Spleen (tissue), 11 donors: ENCODE results near the gene MOCS1. TPM values are rescaled to one million over a fixed set of nuclear protein-coding genes. Genes with fewer than 3 reads are reported as not detected.

Experiments
- DNase-seq: peaks from one replicate; pipeline ENCODE4 v3.0.0-alpha.2; 2020
- H3K27ac ChIP-seq, 8 donors: fragments of 200-600 bp; sonication (generic) in 7 of 8; 1 replicate in 4 of 8; 2 replicates in 4 of 8; pipeline versions ENCODE4 v1.5.0 to v1.8.0; 2016 to 2021; ENCODE audit warnings: inconsistent platforms in 4 of 8, mild to moderate bottlenecking in 4 of 8, moderate library complexity in 1 of 8
- H3K27me3 ChIP-seq, 7 donors: fragments of 200-600 bp; sonication (generic) in 6 of 7; replicated peaks in 1 of 7; 1 replicate in 4 of 7; 2 replicates in 3 of 7; pipeline versions ENCODE4 v1.5.0 to v1.8.0; 2016 to 2021; ENCODE audit warnings: inconsistent platforms in 3 of 7, mild to moderate bottlenecking in 1 of 7
- H3K36me3 ChIP-seq, 6 donors: fragments of 200-600 bp; sonication (generic) in 5 of 6; 1 replicate in 4 of 6; 2 replicates in 2 of 6; pipeline versions ENCODE4 v1.5.0 to v1.8.0; 2016 to 2021; ENCODE audit warnings: inconsistent platforms in 2 of 6
- H3K4me1 ChIP-seq, 6 donors: fragments of 200-600 bp; sonication (generic) in 5 of 6; 1 replicate in 3 of 6; 2 replicates in 3 of 6; pipeline versions ENCODE4 v1.5.0 to v1.8.0; 2016 to 2021; ENCODE audit warnings: inconsistent platforms in 3 of 6
- H3K4me3 ChIP-seq, 8 donors: fragments of 200-600 bp; sonication (generic) in 7 of 8; 1 replicate in 4 of 8; 2 replicates in 4 of 8; pipeline versions ENCODE4 v1.5.0 to v1.8.0; 2016 to 2021; ENCODE audit warnings: inconsistent platforms in 4 of 8, mild to moderate bottlenecking in 4 of 8, moderate library complexity in 2 of 8
- H3K9me3 ChIP-seq, 8 donors: fragments of 200-600 bp; sonication (generic) in 7 of 8; 1 replicate in 4 of 8; 2 replicates in 4 of 8; pipeline versions ENCODE4 v1.5.0 to v1.8.0; 2016 to 2021; ENCODE audit warnings: inconsistent platforms in 4 of 8
- POLR2A ChIP-seq, 3 donors: fragments of 450-650 bp; IDR thresholded peaks; one replicate each; pipeline ENCODE4 v1.5.1; 2017; ENCODE audit warnings: antibody characterized with exemption in 3 of 3, mild to moderate bottlenecking in 1 of 3
- POLR2AphosphoS5 ChIP-seq, 3 donors: sonication (generic); formaldehyde crosslinking; IDR thresholded peaks; one replicate each; pipeline ENCODE4 v1.5.1; 2017; ENCODE audit warnings: antibody characterized with exemption in 3 of 3
- WGBS, 5 donors: extraction: QIAGEN DNeasy Blood & Tissue Kit in 3 of 5; methylation state at CpG; one replicate each; pipeline versions ENCODE4 v1.1.5 to v1.1.7; 2013 to 2018; 5-methylcytosine and 5-hydroxymethylcytosine counted together
- intact Hi-C: fragments of 100-400 bp; cut with DNase I; formaldehyde crosslinking; loops from one replicate; pipeline ENCODE4 v1.15.0; 2023; ENCODE audit warnings: low total_unique reads
- polyA plus RNA-seq, 3 donors: library from polyadenylated mRNA; stranded (reverse); fragments of 200-250 nt; gene quantifications; one replicate each; pipeline ENCODE4 v1.2.1, GENCODE V29; 2013
- total RNA-seq, 7 donors: library from RNA; depleted of rRNA in 3 of 7; stranded (reverse); fragments of >200 nt in 3 of 7; fragmentation: NEBNext Ultra II Directional in 4 of 7; extraction: Animal tissue kit (Norgen Biotek cat#: 25700) in 4 of 7; gene quantifications; one replicate each; pipeline versions ENCODE4 v1.1.0 to v1.2.1, GENCODE V29; 2016 to 2021
- TF ChIP-seq, protein P1 (sequence below), 11 experiments: fragments of 200-600 bp in 7 of 11; fragments of 450-650 bp in 4 of 11; sonication (generic) in 4 of 11; IDR thresholded peaks in 8 of 11; conservative IDR thresholded peaks in 3 of 11; 1 replicate in 7 of 11; 2 replicates in 4 of 11; pipeline versions ENCODE4 v1.4.0 to v1.8.0; 2016 to 2021; ENCODE audit warnings: antibody characterized with exemption in 11 of 11, inconsistent platforms in 4 of 11, mild to moderate bottlenecking in 1 of 11
- donor health status: healthy with polysubstance abuse.
- donor health status: DM: no; HTN: no; CAD: no; lungs with moderate emphysema.
- donor health status: DM: no; HTN: no; CAD: no.
- donor health status: Bipolar disorder and iron deficiency.
- donor health status: healthy.
- donor health status: DM: no; HTN: no; CAD: no.
- donor health status: DM: yes; HTN: yes; CAD: no.

The MOCS1 gene
- total and polyA plus RNA-seq, 10 donors, result 1.2 to 10.2 (median 5.6) TPM

DNA sequence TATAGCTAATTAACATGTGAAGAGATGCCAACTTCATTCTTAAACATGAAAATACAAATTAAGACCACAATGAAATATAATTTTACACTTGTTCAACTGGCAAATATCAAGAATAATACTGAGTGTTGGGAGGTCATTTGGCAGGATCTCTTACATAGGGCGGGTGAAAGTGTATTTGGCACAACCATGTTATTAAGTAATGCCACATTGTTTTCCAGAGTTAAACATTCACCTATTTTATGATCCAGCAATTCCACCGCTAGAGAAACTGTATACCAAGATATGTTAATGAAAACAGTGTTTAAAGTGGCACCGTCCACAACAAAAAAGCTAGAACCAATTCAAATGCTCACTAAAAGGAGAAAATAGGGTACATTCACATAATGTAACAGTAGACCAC, 14.1 kb downstream of the MOCS1 start:
- no peak for TF ChIP-seq POLR2AphosphoS5 (IDR thresholded peaks at IDR 0.05)
- no peak for TF ChIP-seq POLR2A (IDR thresholded peaks at IDR 0.05)
- TF ChIP-seq, protein P1, sequence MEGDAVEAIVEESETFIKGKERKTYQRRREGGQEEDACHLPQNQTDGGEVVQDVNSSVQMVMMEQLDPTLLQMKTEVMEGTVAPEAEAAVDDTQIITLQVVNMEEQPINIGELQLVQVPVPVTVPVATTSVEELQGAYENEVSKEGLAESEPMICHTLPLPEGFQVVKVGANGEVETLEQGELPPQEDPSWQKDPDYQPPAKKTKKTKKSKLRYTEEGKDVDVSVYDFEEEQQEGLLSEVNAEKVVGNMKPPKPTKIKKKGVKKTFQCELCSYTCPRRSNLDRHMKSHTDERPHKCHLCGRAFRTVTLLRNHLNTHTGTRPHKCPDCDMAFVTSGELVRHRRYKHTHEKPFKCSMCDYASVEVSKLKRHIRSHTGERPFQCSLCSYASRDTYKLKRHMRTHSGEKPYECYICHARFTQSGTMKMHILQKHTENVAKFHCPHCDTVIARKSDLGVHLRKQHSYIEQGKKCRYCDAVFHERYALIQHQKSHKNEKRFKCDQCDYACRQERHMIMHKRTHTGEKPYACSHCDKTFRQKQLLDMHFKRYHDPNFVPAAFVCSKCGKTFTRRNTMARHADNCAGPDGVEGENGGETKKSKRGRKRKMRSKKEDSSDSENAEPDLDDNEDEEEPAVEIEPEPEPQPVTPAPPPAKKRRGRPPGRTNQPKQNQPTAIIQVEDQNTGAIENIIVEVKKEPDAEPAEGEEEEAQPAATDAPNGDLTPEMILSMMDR (IDR thresholded peaks at IDR 0.05 in 8 of 11, conservative IDR thresholded peaks at IDR 0.05 in 3 of 11), result no peak

DNA sequence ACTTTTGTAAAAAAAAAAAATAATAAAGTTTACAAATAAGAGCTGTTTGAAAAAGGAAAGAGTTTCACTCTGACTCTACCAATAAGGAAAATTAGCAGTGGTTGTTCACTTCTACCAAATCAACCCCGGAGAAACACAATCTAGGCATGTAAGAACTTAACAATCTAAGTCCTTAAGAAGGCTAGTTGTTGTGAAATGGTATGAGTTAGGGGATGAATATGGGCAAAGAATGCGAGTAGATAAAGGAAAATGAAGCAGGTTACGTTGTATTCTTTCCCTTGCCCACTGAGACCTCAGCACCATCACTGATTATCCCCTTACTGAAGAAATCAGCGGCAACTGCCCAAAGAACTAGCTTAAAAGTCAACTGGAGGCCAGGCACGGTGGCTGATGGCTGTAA, 15.4 kb downstream of the MOCS1 start:
- H3K36me3 ChIP-seq, result peaks cover 0 to 32% (median 8%) of the 10 kb centered on the region in 6 donors
- no peaks in the 10 kb centered on the region for H3K27me3 ChIP-seq
- H3K9me3 ChIP-seq, result no peaks in the 10 kb centered on the region
- peaks cover 0 to 10% (median 0%) of the 10 kb centered on the region in 6 donors for H3K4me1 ChIP-seq
- TF ChIP-seq POLR2A (IDR thresholded peaks at IDR 0.05) (no peak), POLR2AphosphoS5 (IDR thresholded peaks at IDR 0.05) (no peak)
- TF ChIP-seq, protein P1 (IDR thresholded peaks at IDR 0.05 in 8 of 11, conservative IDR thresholded peaks at IDR 0.05 in 3 of 11), result no peak
- intact Hi-C loops, result no loop called here
- no peak overlapping the region for H3K4me3 ChIP-seq
- no peak for DNase-seq
- 79 to 97% (median 87%) methylated on average over 5 of the region's 5 CpGs for WGBS, 5 donors
- H3K27ac ChIP-seq, result no peak overlapping the region

More for the DNA sequence above, 14.1 kb downstream of the MOCS1 start:
- no peak overlapping the region for H3K27ac ChIP-seq
- DNase-seq, result no peak
- peaks cover 0 to 12% (median 0%) of the 10 kb centered on the region in 6 donors for H3K4me1 ChIP-seq
- intact Hi-C loops, result no loop called here
- H3K4me3 ChIP-seq, result no peak overlapping the region
- 82 to 96% (median 93%) methylated on average over 3 of the region's 3 CpGs for WGBS, 5 donors
- H3K36me3 ChIP-seq, result peaks cover 0 to 33% (median 6%) of the 10 kb centered on the region in 6 donors
- H3K27me3 ChIP-seq, result no peaks in the 10 kb centered on the region
- H3K9me3 ChIP-seq, result no peaks in the 10 kb centered on the region

DNA sequence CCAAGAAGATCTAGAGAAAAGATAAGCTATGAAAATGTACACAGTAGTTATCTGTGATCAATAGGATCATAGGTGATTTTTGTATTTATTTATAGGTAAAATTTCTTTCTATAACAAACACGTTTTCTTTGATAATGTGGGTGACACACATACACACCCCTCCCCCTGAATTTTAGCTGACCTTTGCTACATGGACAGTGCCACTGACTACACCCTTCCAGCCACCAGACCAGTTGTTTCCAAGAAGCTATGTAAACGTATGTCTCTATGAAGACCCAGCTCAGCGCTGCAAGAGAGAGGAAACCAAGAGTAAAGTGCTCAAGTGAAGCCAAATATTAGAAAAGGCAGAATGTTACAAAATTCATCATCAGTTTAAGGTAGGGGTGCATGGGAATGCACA, 16.3 kb downstream of the MOCS1 start:
- Histone ChIP-seq H3K4me3 (no peak overlapping the region), H3K27ac (no peak overlapping the region), H3K27me3 (no peaks in the 10 kb centered on the region), H3K9me3 (no peaks in the 10 kb centered on the region), H3K36me3 (peaks cover 0 to 32% (median 5%) of the 10 kb centered on the region in 6 donors), H3K4me1 (peaks cover 0 to 1% (median 0%) of the 10 kb centered on the region in 6 donors)
- 79 to 93% (median 85%) methylated on average over 3 of the region's 3 CpGs for WGBS, 5 donors
- no peak for DNase-seq
- TF ChIP-seq, protein P1 (IDR thresholded peaks at IDR 0.05 in 8 of 11, conservative IDR thresholded peaks at IDR 0.05 in 3 of 11), result no peak
- no peak for TF ChIP-seq POLR2AphosphoS5 (IDR thresholded peaks at IDR 0.05)
- no peak for TF ChIP-seq POLR2A (IDR thresholded peaks at IDR 0.05)
- intact Hi-C loops, result no loop called here

DNA sequence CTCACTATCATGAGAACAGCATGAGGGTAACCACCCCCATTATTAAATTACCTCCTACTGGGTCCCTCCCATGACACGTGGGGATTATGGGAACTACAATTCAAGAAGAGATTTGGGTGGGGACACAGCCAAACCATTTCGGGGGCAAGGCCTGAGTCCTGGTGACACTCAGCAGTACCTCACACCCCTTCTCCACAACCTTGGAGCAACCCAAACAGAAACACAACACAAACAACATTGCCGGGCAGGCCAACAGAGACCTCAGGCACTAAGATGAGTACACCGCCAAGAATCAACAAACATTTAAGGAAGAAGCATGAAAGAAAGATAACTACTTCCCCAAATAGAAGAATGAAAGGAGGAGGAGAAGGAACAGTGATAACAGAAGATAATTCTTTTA, 16.9 kb downstream of the MOCS1 start:
- Histone ChIP-seq H3K27me3 (no peaks in the 10 kb centered on the region), H3K9me3 (no peaks in the 10 kb centered on the region), H3K27ac (no peak overlapping the region), H3K4me1 (no peaks in the 10 kb centered on the region), H3K36me3 (peaks cover 0 to 36% (median 5%) of the 10 kb centered on the region in 6 donors), H3K4me3 (no peak overlapping the region)
- 81 to 93% (median 89%) methylated on average over 4 of the region's 4 CpGs for WGBS, 5 donors
- TF ChIP-seq, protein P1 (IDR thresholded peaks at IDR 0.05 in 8 of 11, conservative IDR thresholded peaks at IDR 0.05 in 3 of 11), result no peak
- TF ChIP-seq POLR2A (IDR thresholded peaks at IDR 0.05) (no peak), POLR2AphosphoS5 (IDR thresholded peaks at IDR 0.05) (no peak)
- DNase-seq, result no peak
- intact Hi-C loops, result no loop called here
